Activated T-helper 1 cell treated with anti-CD3 and anti-CD28 coated beads, Interleukin-2, amount 50 U/mL, for 16 hours (primary cell): Measurements from ENCODE around the gene ING5.
"Not testable (repeated sequence)": the region's sequence is repeated elsewhere in the genome, so short reads cannot be mapped to it uniquely, and the experiment has no call there.

Source experiments
- DNase-seq, 2 donors: peaks; one replicate each; pipeline ENCODE4 v3.0.0-alpha.2; 2020; ENCODE audit warnings: low read depth in 1 of 2, low spot score in 1 of 2

ING5 gene

DNA sequence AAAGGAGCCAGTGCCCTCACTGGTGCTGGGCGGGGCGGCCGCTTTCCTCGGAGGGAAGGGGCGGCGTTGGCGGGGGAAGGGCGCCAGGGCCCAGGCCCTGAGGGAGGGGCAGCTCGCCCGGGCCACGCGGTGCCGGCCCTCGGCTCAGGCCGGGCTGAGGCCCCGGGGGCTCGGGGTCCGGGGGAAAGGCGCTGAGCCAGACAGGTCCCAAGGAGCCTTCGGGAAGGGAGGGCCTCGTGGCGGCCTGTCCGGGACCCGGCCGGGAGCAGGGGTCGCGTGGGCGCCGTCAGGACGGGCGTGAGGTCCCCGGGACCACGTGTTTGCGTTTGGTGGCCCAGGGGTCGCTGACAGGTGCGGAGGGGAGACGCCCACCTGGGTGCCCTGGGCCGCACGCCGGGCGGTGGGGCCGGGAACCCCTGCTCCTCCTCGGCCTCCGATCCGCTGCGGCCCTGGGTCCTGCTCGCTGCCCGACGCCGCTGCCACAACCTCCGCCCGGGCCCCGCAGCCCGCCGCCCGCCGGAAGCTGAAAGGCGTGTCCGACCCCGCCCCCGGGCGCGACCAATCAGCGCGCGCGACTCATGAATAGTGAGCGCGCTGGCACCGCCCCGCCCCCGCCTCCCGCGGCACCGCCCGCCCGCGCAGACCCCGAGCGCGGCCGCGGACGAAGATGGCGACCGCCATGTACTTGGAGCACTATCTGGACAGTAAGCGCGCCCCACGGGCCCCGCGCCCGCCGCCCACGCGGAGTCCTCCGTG is at the start of gene ING5:
ING5 (plus strand) TSS at position 641 of the 756 bp plus-strand sequence; CDS start at position 668, 27 bp downstream.
- peak; percentile 93 to 94 for DNase-seq

DNA sequence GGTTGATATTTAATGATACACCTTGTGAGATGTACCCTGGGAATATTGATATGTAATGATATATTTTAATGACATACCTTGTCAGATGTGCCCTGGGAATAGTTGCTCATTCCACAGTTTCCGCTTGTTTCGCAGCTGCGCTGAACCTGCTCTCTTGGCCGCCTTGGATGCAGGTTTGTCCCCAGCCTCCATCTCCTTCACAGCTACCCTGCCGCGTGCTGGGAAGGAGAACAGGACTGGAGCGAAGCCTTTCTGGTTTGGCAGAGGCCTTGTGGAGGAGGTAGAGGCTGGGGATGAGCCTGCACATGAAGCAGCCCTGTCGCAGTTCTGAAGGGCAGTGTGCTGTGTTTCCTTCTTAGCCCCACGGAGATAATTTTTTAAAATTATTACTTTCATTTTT is 49.7 kb upstream of the ING5 start:
- DNase-seq, result no peak

DNA sequence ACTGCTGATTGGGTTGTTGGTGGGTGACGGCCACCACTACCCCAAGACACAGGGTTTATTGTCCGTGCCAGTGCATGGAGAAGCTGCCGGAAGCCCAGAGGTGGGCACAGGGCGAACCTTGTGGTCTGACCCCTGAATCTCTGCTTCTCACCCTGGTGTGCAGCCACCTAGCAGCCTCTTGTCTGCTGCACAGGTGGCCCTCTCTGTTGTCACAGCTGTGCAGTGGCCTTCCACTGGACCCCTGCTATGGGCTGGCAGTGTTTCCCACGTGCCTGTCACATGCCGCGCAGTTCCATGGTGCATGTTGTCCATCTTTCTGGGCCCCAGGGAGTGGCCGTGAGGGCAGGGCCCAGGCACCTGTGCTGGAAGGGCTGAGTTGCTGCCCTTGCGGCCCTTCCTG is 49.1 kb upstream of the ING5 start:
- DNase-seq, result no peak

DNA sequence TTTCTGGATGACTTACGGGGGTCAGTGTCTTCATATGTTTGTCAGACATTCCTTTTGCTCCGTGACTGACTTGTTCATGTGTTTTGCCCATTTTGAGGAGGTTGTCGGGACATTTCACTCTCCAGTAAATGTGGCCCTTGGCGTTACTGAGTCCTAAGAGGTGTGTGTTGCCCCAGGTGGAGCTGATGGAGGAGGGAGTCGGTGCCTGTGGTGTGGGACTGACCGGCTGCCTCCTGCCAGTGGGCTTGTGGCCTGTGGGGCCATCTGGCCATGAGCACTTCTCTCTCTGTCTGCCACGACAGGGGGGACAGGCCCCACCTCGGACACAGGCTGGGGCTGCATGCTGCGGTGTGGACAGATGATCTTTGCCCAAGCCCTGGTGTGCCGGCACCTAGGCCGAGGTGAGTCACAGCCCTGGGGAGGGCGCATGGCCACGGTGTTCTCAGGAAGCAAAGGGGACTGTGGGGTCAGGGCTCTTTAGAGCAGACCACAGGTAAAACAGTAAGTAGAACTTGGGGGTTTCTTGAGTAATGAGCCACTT is 48.6 kb upstream of the ING5 start:
- DNase-seq, result no peak

DNA sequence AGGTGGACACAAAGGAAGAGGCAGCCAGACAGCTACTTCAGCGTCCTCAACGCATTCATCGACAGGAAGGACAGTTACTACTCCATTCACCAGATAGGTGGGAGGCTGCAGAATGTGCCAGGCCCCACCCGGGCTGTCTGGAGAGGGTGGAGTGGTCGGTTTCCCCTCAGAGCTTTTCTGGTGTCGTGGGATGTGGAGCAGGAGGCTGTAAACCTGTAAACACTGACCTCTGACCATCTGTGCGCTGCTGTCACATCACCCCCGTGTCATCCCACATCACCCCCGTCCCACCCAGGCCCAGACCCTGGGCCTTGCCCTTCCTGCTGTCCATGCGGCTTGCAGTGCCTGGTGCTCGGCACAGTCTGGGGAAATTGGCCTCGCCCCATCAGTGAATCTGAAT is 47.3 kb upstream of the ING5 start:
- no peak for DNase-seq

DNA sequence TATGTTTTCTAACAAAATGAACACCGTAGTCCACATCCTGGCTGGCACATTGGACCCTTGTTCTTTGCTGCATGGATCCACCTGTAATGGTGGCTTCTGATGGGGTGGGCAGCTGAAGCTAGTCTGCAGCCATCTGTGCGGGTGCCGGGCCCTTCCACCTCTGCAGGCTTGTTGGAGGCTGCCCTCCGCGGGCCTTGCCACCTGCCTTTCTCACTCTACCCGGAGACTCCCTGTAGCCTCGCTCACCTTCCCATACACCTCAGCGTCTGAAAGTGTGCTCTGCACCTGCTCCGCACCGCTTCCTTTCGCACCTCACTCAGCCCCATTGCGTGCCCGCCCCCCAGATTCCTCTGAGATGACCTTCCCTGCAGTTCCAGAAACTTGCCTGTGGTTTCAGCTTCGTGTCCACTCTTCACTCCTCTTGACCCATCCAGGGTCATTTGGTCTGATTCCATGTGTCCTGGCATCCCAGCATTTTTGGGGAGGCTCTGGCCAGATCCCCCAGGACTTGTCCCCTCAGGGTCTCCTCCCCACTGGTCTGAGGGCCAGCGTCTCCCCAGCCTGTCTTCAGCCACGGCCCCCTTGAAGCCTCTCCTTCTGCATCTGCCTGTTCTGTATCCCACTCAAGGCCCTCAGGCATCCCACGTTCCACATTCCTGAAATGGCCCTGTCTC is 46.2 kb upstream of the ING5 start:
- no peak for DNase-seq

DNA sequence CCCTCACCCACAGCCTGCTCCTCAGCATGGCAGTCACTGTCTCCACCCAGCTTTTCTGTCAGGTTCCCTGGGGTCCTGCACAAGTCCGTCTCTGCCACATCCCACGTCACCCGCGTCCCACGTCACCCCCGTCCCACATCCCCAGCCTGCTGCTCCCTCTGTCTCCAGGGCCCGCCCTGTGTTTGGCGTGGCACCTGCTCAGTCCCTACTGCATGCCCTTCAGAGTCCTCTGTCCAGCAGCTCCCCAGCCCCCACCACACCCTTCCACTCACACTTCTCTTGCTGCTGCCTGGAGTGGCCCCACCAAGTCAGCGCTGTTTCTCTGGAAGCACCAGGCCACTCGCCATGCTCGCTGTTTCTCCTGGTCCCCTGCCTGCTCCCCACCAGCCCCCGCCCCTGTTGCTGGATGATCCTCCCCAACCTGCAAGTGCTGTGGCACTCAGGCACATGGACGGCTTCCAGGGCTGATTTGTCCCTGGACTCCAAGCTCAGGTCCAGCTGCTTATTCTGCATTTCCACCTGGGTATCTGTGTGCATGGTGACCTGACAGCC is 45.6 kb upstream of the ING5 start:
- DNase-seq, result no peak

DNA sequence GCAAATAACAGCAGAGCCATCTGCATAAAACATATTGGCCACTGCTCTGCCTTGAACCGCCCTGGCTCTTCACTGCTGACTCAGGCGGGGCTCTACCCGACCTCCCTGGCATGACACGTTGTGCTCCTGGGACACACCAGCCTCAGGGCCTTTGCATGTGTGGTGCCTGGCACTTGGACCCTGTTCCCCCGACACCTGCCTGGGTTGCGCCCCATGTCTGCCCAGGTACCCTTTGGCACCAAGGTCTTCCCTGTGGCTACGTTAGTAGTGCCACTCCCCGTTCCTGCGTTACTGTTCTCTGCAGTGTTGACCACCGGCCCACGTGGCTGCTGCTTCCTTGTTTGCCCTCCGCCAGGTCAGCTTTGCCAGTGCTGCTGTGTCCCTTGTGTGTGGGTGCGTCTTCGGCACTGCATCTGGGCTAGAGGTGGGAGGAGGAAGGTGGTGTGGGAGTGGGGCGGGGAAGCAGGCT is 44.0 kb upstream of the ING5 start:
- no peak for DNase-seq

DNA sequence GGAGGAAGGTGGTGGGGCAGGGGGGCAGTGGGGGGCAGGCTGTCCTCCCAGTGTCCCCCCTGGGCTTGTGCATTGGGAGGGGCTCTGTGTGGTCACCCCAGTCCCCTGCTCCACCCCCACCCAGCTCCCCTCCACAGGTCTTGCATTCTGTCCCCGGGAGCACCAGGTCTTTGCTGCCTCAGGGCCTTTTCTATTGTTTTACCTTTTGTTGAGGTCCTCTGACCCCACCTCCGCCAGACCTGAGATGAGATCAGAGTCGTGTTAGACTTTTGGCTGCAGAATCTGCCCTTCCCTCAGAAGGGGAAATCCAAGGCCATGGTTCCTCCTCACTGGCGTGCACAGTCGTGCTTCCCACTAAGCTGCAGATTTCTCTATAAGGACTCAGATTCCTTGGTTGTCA is 43.5 kb upstream of the ING5 start:
- DNase-seq, result no peak

DNA sequence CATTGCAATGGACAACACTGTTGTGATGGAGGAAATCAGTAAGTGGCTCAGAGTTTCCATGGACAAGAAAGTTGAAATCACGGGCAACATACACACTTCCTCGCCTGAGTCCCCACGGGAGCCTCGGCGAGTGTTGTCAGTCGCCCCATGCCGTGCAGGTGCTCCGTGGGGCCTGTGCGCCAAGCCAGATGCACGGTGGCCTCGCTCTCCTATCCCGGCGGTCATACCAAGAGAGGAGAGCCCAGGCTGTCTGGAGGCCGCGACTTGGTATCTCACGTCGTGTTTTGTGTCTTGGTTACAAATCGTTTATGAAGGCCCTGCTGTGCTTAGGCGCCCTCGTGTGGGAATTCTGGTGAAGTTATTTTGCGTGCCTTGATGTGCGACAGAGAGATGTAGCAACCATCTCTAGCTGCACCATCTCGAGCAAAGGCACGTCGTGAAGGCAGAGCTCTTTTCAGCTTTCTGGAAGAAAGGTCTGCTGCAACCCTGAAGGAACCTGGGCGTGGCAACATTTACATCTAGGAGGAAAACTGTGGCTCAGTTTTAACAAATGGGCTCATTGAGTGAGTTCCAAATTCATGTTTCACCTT is 42.6 kb upstream of the ING5 start:
- DNase-seq, result no peak

DNA sequence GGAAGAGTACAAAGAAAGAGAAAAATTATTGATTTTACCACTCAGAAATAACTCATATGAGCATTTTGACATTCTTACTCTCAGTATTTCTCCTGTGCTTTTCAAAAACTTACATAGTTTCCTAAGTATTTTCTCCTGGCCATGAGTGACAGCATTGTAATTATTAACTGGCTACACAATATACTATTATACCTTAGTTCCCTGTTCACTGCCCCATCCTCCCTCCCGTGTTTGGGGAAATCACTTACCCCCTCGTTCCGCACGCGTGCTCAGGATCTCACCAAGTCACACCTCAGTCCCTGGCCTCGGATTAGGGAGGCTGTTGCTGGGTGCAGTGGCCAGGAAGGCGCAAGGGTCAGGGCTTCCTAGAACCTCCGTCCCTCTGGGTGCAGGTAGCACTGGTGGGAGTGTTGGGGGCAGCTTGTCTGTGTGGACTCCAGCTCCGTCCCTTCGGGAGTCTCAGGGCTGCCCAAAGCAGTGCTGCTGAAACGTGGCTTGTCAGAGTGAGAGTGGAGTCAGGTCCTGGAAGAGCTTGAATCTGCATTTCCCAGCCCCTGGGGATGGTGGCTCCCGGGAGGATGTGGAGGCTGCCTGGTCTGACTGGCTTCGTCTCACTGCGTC is 41.1 kb upstream of the ING5 start:
- DNase-seq, result no peak

DNA sequence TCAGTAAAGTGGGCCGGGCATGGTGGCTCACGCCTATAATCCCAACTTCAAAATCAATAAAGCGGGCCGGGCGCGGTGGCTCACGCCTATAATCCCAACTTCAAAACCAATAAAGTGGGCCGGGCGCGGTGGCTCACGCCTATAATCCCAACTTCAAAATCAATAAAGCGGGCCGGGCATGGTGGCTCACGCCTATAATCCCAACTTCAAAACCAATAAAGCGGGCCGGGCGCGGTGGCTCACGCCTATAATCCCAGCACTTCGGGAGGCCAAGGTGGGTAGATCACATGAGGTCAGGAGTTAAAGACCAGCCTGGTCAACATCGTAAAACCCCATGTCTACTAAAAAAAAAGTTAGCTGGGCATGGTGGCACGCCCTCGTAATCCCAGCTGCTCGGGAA is 39.1 kb upstream of the ING5 start:
- not testable (repeated sequence) for DNase-seq

DNA sequence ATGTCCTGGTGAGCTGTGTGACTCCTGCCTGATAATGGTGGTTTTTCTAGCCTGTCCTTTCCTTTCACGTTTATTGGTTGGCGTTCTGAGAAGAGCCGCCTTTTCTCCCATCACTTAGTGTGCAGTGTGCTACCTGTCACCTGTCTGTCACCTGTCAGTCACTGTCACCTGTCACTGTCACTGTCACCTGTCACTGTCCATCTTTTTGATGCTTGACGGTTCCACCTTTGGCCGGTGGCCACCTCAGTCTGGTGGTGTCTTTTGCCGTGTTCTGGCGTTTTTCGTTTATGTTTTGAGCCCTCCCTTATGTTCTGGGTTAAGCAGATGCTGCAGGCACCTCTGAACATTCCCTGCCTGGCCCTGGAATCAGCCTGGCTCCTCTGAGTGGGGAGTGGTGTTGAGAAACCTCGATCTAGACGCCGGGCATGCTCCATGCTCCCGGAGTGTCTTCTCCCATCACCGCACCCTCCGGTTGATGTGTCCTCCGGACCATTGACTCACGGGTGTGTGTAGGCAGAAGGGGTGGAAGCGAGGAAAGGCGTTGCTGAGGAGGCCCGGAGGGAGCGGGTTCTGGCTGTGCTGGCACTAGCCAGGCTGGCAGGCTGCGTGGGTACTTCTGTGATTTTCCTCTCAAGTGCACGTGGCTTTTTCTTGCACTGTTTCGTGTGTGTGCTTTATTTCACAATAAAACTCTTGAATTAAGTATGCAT is 36.0 kb upstream of the ING5 start:
- DNase-seq, result no peak

DNA sequence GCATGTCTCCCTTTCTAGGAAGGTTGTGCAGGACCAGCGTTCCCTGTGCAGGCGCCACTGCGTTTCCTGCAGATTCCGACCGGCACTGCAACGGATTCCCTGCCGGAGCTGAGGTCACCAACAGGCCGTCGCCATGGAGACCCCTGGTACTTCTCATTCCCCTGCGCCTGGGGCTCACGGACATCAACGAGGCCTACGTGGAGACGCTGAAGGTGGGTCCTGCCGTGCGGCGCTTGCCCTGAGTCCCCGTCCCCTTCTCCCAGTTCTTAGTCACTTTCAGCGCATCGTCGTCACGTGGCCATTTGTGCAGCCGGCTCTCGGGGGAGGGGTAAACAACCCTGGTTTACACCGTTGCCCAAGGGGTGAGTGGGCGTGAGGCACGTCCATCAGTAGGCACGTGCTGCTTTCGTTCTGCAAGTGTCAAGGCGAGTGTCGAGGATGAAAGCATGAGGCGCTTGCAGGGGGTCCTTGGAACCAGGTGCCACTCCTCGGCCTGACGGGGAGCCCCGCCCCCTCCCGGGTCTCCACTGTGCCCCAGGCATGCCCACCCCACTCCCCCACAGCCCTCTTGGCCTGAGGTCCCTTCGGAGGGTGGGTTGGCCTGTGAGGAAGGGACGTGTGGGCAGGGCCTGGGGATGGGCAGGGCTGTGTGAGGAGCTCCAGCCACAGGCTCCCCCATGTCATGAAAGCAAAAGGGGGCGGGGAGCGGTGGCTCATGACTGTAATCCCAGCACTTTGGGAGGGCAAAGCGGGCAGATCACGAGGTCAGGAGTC is 35.0 kb upstream of the ING5 start:
- no peak for DNase-seq

DNA sequence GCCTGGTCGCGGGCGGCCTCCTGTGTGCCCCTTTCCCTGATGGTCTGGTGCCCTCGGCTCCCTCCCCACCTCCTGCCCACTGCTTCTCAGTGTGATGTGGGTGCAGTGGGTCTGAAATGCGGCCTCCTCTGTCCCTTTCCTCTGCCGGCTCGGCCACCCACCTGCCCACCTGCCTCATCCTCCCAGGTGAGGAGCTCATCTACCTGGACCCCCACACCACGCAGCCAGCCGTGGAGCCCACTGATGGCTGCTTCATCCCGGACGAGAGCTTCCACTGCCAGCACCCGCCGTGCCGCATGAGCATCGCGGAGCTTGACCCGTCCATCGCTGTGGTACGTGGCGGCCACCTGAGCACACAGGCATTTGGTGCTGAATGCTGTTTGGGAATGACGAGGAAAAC is 33.5 kb upstream of the ING5 start:
- no peak for DNase-seq

DNA sequence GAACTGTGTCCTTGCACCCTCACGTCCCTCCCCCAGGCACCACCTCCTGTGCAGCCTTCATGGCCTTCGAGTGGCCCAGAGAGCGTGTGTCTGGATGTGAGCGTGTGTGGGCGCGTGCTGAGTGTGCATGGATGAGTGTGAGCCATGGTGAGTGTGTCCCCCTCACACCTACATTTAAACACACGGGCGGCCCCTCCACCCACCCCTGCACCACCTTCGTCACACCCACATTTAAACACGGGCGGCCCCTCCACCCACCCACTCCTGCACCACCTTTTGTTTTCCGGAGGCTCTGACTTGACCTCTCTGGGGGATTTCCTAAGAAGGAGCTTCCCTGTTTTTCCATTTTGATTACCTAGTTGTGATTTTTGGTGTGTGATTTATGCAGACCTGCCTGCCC is 33.0 kb upstream of the ING5 start:
- DNase-seq, result no peak

DNA sequence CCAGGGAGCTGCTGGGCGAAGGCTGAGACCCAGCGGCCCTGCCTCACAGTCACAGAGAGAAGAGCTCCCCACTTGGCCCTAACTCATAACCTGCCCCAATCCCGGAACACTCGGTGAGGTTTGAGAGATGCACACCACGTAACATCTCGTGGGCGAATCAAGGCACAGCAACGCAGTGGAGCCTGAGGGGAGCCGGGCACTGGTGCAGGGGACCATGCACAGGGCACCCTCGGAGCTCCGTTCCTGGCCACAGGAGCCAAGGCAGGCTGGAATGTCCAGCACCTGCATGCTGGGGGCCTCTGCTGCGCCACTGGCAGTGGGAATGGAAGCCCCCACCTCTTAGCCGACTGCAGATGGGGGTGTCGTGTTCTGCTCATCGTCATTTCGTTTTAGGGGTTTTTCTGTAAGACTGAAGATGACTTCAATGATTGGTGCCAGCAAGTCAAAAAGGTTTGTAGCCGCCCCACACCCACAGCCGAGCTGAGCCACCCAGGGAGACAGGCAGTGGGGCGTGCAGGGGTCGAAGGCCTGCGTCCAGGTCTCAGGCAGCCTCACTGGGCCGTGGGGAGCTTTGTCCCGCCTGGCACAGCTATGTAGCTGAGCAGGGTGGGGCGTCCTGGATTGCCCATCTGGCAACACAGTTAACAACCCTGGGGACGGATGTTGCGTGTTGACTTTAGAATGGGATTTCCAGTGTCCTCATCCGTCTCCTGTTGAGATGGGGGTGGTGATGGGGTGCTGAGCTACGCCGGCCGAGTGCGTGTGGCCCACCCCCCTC is 31.3 kb upstream of the ING5 start:
- no peak for DNase-seq

DNA sequence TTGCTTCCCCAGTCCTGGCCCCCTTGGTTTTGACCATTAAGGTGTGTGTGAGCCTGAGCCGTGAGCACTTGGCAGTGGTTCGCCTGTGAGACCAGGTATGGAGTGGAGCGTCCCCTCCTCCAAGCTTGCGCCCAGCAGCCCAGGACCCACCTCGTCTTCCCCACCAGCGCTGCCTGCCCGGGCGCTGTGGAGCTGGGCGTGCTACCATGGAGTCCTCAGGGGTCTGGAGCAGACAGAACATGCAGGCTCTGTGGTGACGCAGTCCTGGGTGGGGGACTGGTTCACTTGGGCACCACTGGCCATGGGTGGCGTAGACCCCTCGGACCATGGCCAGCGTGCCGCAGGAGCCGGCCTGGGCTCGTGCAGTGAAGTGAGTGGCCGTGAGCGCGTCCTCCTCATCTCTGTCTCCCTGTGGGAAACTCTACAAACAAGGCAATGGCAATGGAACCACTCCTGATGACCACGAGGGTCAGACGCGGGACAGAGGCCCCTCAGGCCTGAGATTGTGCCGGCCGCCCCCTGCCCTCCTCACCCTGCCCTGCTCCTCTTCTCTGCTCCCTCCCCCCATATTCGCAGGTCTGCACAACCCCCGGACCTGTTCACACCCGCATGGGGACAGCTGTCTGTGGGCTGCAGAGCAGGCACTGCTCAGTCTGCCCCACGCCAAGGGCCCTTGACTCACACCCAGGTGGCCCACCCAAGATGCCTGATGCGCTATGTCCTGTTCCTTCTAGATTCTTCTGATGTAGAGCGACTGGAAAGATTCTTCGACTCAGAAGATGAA is 30.2 kb upstream of the ING5 start:
- no peak for DNase-seq
